ENCODE results near the gene RECQL5. TPM values are rescaled to one million over a fixed set of nuclear protein-coding genes. Genes with fewer than 3 reads are reported as not detected.
A peak's percentile ranks its signal among the peaks of the same experiment; 100 is the strongest.

The RECQL5 gene
- total and polyA plus RNA-seq, 2 of the 8 experiments (the other 6 are each of a cell fraction or from before 2014, with no cell fraction given), result 15.1 to 41.1 TPM

- TF ChIP-seq, protein P1, sequence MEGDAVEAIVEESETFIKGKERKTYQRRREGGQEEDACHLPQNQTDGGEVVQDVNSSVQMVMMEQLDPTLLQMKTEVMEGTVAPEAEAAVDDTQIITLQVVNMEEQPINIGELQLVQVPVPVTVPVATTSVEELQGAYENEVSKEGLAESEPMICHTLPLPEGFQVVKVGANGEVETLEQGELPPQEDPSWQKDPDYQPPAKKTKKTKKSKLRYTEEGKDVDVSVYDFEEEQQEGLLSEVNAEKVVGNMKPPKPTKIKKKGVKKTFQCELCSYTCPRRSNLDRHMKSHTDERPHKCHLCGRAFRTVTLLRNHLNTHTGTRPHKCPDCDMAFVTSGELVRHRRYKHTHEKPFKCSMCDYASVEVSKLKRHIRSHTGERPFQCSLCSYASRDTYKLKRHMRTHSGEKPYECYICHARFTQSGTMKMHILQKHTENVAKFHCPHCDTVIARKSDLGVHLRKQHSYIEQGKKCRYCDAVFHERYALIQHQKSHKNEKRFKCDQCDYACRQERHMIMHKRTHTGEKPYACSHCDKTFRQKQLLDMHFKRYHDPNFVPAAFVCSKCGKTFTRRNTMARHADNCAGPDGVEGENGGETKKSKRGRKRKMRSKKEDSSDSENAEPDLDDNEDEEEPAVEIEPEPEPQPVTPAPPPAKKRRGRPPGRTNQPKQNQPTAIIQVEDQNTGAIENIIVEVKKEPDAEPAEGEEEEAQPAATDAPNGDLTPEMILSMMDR (IDR thresholded peaks at IDR 0.05; ENCODE audit: control extremely low read depth in 1 of 3, insufficient read depth in 1 of 3, low read depth in 1 of 3, low read length in 3 of 3), result peak; percentile 82 to 96 (median 94)
- TF ChIP-seq FOSL1 (IDR thresholded peaks at IDR 0.05; ENCODE audit: insufficient read depth, low read depth, low read length) (no peak), POLR2A (IDR thresholded peaks at IDR 0.05; ENCODE audit: control extremely low read depth in 1 of 2, low read depth in 2 of 2, low read length in 2 of 2) (no peak; a peak in 1 of 3 replicates), CTBP2 (IDR thresholded peaks at IDR 0.05; ENCODE audit: borderline replicate concordance, insufficient read depth, insufficient read length, low read length) (no peak), PHF8 (conservative IDR thresholded peaks at IDR 0.05; ENCODE audit: low read depth, low read length) (no peak), SP4 (IDR thresholded peaks at IDR 0.05; ENCODE audit: low read length) (no peak), SIX5 (IDR thresholded peaks at IDR 0.05; ENCODE audit: low read depth, low read length) (no peak), NANOG (IDR thresholded peaks at IDR 0.05; ENCODE audit: insufficient read depth, low read depth, low read length, poor library complexity, severe bottlenecking) (no peak), TBP (IDR thresholded peaks at IDR 0.05; ENCODE audit: low read depth, low read length) (0 out of 2 replicates have a peak, but pooled peaks have one; percentile 21), POLR2AphosphoS5 (IDR thresholded peaks at IDR 0.05; ENCODE audit: low read depth, low read length) (0 out of 2 replicates have a peak, but pooled peaks have one; percentile 7), CEBPB (IDR thresholded peaks at IDR 0.05; ENCODE audit: low read depth, low read length) (no peak), SRF (IDR thresholded peaks at IDR 0.05; ENCODE audit: low read depth, low read length) (no peak), CREB1 (IDR thresholded peaks at IDR 0.05) (peak; percentile 92), RFX5 (IDR thresholded peaks at IDR 0.05; ENCODE audit: borderline replicate concordance, low read depth, low read length) (no peak), TEAD4 (IDR thresholded peaks at IDR 0.05; ENCODE audit: low read depth, low read length) (no peak), USF2 (IDR thresholded peaks at IDR 0.05; ENCODE audit: low read length) (no peak), MAX (IDR thresholded peaks at IDR 0.05) (peak; percentile 40; the same call in 1 of the 2 replicates), SP1 (IDR thresholded peaks at IDR 0.05; ENCODE audit: low read depth, low read length) (no peak)
- TF ChIP-seq, protein P2, sequence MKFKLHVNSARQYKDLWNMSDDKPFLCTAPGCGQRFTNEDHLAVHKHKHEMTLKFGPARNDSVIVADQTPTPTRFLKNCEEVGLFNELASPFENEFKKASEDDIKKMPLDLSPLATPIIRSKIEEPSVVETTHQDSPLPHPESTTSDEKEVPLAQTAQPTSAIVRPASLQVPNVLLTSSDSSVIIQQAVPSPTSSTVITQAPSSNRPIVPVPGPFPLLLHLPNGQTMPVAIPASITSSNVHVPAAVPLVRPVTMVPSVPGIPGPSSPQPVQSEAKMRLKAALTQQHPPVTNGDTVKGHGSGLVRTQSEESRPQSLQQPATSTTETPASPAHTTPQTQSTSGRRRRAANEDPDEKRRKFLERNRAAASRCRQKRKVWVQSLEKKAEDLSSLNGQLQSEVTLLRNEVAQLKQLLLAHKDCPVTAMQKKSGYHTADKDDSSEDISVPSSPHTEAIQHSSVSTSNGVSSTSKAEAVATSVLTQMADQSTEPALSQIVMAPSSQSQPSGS (IDR thresholded peaks at IDR 0.05; ENCODE audit: low read length), result no peak
Measured at GRCh38 chr17:75619506-75620431, 47.2 kb downstream of the RECQL5 start (continued).

Measured in H1 (cell line).